Suppressor macrophage treated with lipopolysaccharide for 4 hours (primary cell): ENCODE data around the gene ERCC1.
"Not testable (repeated sequence)": the region's sequence is repeated elsewhere in the genome, so short reads cannot be mapped to it uniquely, and the experiment has no call there.

ENCODE experiments used
- DNase-seq: peaks from one replicate; pipeline ENCODE4 v3.0.0-alpha.2; 2020

The ERCC1 gene

GRCh38 chr19:45451850-45452387 is 28.2 kb upstream of the ERCC1 start:
- no peak for DNase-seq

- no peak for DNase-seq
Observed at GRCh38 chr19:45451131-45451849, 27.6 kb upstream of the ERCC1 start.

DNA sequence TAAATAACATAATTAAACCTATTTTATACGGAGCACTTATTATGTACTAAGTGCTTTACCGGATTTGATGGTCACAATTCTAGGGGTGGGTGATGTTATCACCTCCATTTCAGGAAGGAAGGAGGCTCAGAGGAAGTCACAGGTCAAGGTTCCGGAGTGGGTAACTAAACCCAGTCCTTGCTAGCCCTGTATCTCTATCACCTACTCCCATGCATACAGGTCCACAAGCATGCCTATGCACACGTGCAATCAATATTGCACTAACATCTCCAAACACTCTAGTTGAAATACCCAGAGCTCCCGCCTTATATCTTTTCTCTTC is 26.3 kb upstream of the ERCC1 start:
- no peak for DNase-seq

DNA sequence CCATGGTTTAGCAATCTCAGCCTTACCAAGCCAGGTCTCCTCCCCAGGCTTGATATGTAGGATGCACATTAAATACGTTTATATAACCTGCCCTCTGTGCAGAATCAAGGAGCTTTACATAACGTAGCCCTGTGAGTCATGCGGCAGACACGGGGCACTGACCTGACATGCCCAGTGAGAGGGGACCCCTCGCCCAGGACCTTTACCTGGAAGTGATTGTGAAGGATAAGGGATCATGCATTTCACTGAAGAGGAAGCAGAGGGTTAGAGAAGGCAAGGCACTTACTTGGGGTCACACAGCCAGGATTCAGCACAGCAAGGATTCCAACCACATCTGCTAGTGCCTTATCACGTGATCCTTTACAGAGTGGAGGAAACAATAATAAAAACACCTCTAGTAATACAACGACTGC is 25.2 kb upstream of the ERCC1 start:
- no peak for DNase-seq

- no peak for DNase-seq
Observed at GRCh38 chr19:45448425-45448756, 24.7 kb upstream of the ERCC1 start.

GRCh38 chr19:45446944-45447343 is 23.2 kb upstream of the ERCC1 start:
- no peak for DNase-seq

GRCh38 chr19:45446295-45446694 is 22.6 kb upstream of the ERCC1 start:
- DNase-seq, result peak; percentile 52

DNA sequence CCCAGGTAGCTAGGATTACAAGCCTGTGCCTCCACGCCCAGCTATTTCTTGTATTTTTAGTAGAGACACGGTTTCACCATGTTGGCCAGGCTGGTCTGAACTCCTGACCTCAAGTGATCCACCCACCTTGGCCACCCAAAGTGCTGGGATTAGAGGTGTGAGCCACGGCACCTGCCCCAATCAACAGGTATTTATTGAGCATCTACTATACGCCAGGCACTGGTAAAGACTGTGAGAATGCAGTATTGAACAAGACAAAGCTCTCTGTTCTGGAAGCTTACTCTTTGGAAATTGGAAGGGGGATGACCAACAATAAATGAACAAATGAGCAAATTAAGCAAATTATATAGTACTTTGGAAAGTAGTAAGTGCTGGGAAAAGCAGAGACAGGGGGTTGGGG is 21.4 kb upstream of the ERCC1 start:
- no peak for DNase-seq

- DNase-seq, result peak; percentile 85
Observed at GRCh38 chr19:45444318-45445041, 20.8 kb upstream of the ERCC1 start.

- peak; percentile 83 for DNase-seq
Observed at GRCh38 chr19:45443462-45444317, 20.0 kb upstream of the ERCC1 start.

- DNase-seq, result peak; percentile 95
Observed at GRCh38 chr19:45442778-45443461, 19.2 kb upstream of the ERCC1 start.

DNA sequence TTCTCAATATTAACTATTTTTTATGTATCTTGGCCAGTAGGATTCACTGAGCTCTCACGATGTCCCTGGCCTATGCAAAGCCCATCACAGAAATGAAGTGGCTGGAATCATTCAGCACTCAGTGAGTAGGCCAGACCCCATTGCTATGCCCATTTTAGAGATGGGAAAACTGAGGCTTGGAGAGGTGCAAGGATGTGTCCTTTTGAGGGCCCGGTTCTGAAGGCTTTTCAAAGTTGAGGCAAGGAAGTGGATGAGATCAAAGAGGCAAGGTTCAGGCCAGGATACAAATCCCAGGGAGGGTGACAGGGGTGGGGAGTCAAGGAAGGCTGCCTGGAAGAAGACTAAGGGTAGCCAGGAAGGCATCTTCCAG is 18.7 kb upstream of the ERCC1 start:
- DNase-seq, result no peak

- DNase-seq, result no peak
Observed at GRCh38 chr19:45440873-45441654, 17.3 kb upstream of the ERCC1 start.

DNA sequence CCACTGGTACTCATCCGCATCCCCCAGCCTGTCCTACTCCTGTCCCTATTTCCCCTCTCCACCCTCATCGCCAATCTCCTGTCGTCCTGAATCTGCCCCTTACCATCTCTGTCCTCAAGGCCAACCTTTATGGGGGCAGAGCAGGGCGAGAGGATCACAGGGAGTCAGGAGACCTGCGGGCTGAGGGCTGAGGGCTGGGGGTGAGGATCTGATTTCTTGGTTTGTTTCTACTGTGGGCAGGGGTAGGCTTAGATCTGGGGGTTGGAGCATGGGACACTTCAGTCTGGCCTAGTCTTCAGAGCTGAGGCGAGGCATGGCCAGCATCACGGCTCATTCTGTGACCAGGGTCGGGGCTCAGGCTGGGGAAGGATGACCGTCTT is 16.5 kb upstream of the ERCC1 start:
- no peak for DNase-seq

- peak; percentile 81 for DNase-seq
Observed at GRCh38 chr19:45439569-45440258, 16.0 kb upstream of the ERCC1 start.

DNA sequence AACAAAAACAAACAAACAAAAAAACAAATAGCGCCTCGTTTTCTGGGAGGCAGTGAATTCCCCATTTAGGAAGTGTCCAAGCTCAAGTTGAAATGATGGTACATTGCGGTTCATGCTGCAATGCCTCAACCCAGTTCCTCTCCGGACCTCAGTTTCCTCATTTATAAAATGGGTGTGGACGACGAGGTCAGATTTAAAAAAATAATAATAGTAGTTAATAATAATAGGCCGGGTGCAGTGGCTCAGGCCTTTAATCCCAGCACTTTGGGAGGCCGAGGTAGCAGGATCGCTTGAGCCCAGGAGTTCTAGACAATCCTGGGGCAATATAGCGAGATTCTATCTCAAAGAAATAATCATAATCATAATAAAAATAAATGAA is 15.5 kb upstream of the ERCC1 start:
- DNase-seq, result no peak

GRCh38 chr19:45437328-45437727 is 13.6 kb upstream of the ERCC1 start:
- no peak for DNase-seq

GRCh38 chr19:45432543-45432942 is 8.8 kb upstream of the ERCC1 start:
- not testable (repeated sequence) for DNase-seq

DNA sequence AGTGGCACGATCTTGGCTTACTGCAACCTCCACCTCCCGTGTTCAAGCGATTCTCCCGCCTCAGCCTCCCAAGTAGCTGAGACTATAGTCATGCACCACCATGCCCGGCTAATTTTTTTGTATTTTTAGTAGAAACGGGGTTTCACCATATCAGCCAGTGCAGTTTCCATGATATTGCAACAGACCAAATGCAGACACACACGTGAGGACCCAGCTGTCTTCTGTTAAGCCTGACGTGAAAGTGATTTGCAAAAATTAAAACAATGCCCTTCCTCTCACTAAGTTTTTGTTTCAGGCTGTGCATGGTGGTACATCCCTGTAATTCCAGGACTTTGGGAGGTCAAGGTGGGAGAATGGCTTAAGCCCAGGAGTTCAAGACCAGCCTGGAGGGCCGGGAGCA is 7.3 kb upstream of the ERCC1 start:
- peak; percentile 49 for DNase-seq

DNA sequence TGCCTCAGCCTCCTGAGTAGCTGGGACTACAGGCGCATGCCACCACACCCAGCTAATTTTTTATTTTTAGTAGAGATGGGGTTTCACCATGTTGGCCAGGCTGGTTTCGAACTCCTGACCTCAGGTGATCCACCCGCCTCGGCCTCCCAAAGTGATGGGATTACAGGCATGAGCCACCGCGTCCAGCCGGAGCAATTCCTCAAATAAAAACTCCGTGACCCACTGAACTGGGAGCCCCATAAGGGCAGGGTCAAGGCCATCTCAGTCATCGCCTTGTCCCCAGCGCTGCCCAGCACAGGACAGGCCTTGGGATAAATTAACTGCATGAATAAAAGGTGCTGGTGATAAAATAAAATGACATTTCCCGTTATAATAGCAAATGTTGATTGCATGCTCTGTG is 6.2 kb upstream of the ERCC1 start:
- DNase-seq, result not testable (repeated sequence)

- no peak for DNase-seq
Observed at GRCh38 chr19:45428384-45429231, 4.9 kb upstream of the ERCC1 start.
